ENCODE measurements around the gene COQ9.

Gene COQ9

GRCh38 chr16:57489229-57489628 lies 42.0 kb downstream of the COQ9 start:
- Histone ChIP-seq H4K20me1 (ENCODE audit: insufficient read depth, low read length, poor library complexity, severe bottlenecking) (no peaks in the 10 kb centered on the region), H3K36me3 (ENCODE audit: insufficient read depth, low read length) (no peaks in the 10 kb centered on the region), H3K4me2 (ENCODE audit: low read depth, low read length, poor library complexity, severe bottlenecking) (no peak overlapping the region), H3K79me2 (ENCODE audit: insufficient read depth, low read length) (peaks cover 8% of the 10 kb centered on the region; the same call in 1 of the 2 replicates), H3K9me3 (ENCODE audit: insufficient read depth, low read depth, low read length) (no peaks in the 10 kb centered on the region), H2AFZ (ENCODE audit: low read length) (no peak overlapping the region), H3K4me3 (ENCODE audit: low read length, poor library complexity, severe bottlenecking) (no peak overlapping the region), H3K9ac (ENCODE audit: low read depth, low read length, poor library complexity, severe bottlenecking) (no peak overlapping the region), H3K9me2 (replicated peaks; ENCODE audit: low read depth, low read length) (no peaks in the 10 kb centered on the region), H3F3A (ENCODE audit: low read depth) (no peaks in the 10 kb centered on the region), H3K27me3 (ENCODE audit: insufficient read depth, low read length, poor library complexity, severe bottlenecking) (no peaks in the 10 kb centered on the region), H3K4me1 (ENCODE audit: insufficient read depth, low read length, poor library complexity, severe bottlenecking) (peaks cover 26% of the 10 kb centered on the region)
- no peak for TF ChIP-seq CTCF (conservative IDR thresholded peaks at IDR 0.05; ENCODE audit: low read length)
- TF ChIP-seq EZH2phosphoT487 (IDR thresholded peaks at IDR 0.05; ENCODE audit: borderline replicate concordance), result no peak

GRCh38 chr16:57493767-57494166 lies 46.5 kb downstream of the COQ9 start:
- Histone ChIP-seq H3K4me2 (ENCODE audit: low read depth, low read length, poor library complexity, severe bottlenecking) (no peak overlapping the region), H3K36me3 (ENCODE audit: insufficient read depth, low read length) (no peaks in the 10 kb centered on the region), H4K20me1 (ENCODE audit: insufficient read depth, low read length, poor library complexity, severe bottlenecking) (no peaks in the 10 kb centered on the region), H3K9me2 (replicated peaks; ENCODE audit: low read depth, low read length) (no peaks in the 10 kb centered on the region), H3K79me2 (ENCODE audit: insufficient read depth, low read length) (no peaks in the 10 kb centered on the region), H3F3A (ENCODE audit: low read depth) (no peaks in the 10 kb centered on the region), H3K9ac (ENCODE audit: low read depth, low read length, poor library complexity, severe bottlenecking) (no peak overlapping the region), H2AFZ (ENCODE audit: low read length) (no peak overlapping the region), H3K4me1 (ENCODE audit: insufficient read depth, low read length, poor library complexity, severe bottlenecking) (no peaks in the 10 kb centered on the region), H3K9me3 (ENCODE audit: insufficient read depth, low read depth, low read length) (no peaks in the 10 kb centered on the region), H3K4me3 (ENCODE audit: low read length, poor library complexity, severe bottlenecking) (no peak overlapping the region), H3K27me3 (ENCODE audit: insufficient read depth, low read length, poor library complexity, severe bottlenecking) (no peaks in the 10 kb centered on the region)
- TF ChIP-seq EZH2phosphoT487 (IDR thresholded peaks at IDR 0.05; ENCODE audit: borderline replicate concordance) (no peak), CTCF (conservative IDR thresholded peaks at IDR 0.05; ENCODE audit: low read length) (no peak)

- Histone ChIP-seq H3K4me3 (ENCODE audit: low read length, poor library complexity, severe bottlenecking) (no peak overlapping the region), H3K36me3 (ENCODE audit: insufficient read depth, low read length) (no peaks in the 10 kb centered on the region), H3K4me2 (ENCODE audit: low read depth, low read length, poor library complexity, severe bottlenecking) (no peak overlapping the region), H4K20me1 (ENCODE audit: insufficient read depth, low read length, poor library complexity, severe bottlenecking) (no peaks in the 10 kb centered on the region), H2AFZ (ENCODE audit: low read length) (no peak overlapping the region), H3F3A (ENCODE audit: low read depth) (no peaks in the 10 kb centered on the region), H3K27me3 (ENCODE audit: insufficient read depth, low read length, poor library complexity, severe bottlenecking) (no peaks in the 10 kb centered on the region), H3K4me1 (ENCODE audit: insufficient read depth, low read length, poor library complexity, severe bottlenecking) (peaks cover 29% of the 10 kb centered on the region), H3K79me2 (ENCODE audit: insufficient read depth, low read length) (no peaks in the 10 kb centered on the region), H3K9me3 (ENCODE audit: insufficient read depth, low read depth, low read length) (no peaks in the 10 kb centered on the region), H3K9me2 (replicated peaks; ENCODE audit: low read depth, low read length) (no peaks in the 10 kb centered on the region), H3K9ac (ENCODE audit: low read depth, low read length, poor library complexity, severe bottlenecking) (no peak overlapping the region)
- no peak for TF ChIP-seq EZH2phosphoT487 (IDR thresholded peaks at IDR 0.05; ENCODE audit: borderline replicate concordance)
- TF ChIP-seq CTCF (conservative IDR thresholded peaks at IDR 0.05; ENCODE audit: low read length), result no peak
Measured at GRCh38 chr16:57497121-57497520, 49.8 kb downstream of the COQ9 start.
